Cardiac fibroblast (primary cell): ENCODE data around the gene XYLT1.

Experiments used
- DNase-seq, 2 donors: peaks; one replicate each; pipeline versions ENCODE4 v3.0.0 to v3.0.0-alpha.2; 2010; ENCODE audit warnings: low read depth in 2 of 2
- H3K4me3 ChIP-seq, 2 donors: replicated peaks in 1 of 2; 1 replicate in 1 of 2; 2 replicates in 1 of 2; pipeline ENCODE4 v1.5.1; 2011; ENCODE audit warnings: low read depth in 2 of 2, low read length in 2 of 2, mild to moderate bottlenecking in 2 of 2, moderate library complexity in 1 of 2
- CTCF ChIP-seq: IDR thresholded peaks from one replicate; pipeline ENCODE4 v1.5.1; 2011; ENCODE audit warnings: low read depth, mild to moderate bottlenecking, low read length, inconsistent platforms

XYLT1 gene

GRCh38 chr16:17131351-17131750, 339.4 kb downstream of the XYLT1 start:
- no peak overlapping the region for H3K4me3 ChIP-seq
- TF ChIP-seq CTCF, result no peak
- no peak for DNase-seq

GRCh38 chr16:17130733-17131132, 340.0 kb downstream of the XYLT1 start:
- no peak for DNase-seq

GRCh38 chr16:17129971-17130370, 340.8 kb downstream of the XYLT1 start:
- DNase-seq, result no peak
- no peak for TF ChIP-seq CTCF
- no peak overlapping the region for H3K4me3 ChIP-seq

More at GRCh38 chr16:17130733-17131132, 340.0 kb downstream of the XYLT1 start:
- no peak for TF ChIP-seq CTCF
- H3K4me3 ChIP-seq, result no peak overlapping the region

- TF ChIP-seq CTCF, result no peak
- no peak for DNase-seq
- H3K4me3 ChIP-seq, result no peak overlapping the region
Measured at GRCh38 chr16:17128791-17129190, 342.0 kb downstream of the XYLT1 start.

GRCh38 chr16:17126156-17126555, 344.6 kb downstream of the XYLT1 start:
- DNase-seq, result no peak
- H3K4me3 ChIP-seq, result no peak overlapping the region

GRCh38 chr16:17125671-17126070, 345.1 kb downstream of the XYLT1 start:
- TF ChIP-seq CTCF, result no peak
- DNase-seq, result no peak
- H3K4me3 ChIP-seq, result no peak overlapping the region

More at GRCh38 chr16:17126156-17126555, 344.6 kb downstream of the XYLT1 start:
- no peak for TF ChIP-seq CTCF

GRCh38 chr16:17117906-17118577, 352.7 kb downstream of the XYLT1 start:
- no peak for DNase-seq
- no peak for TF ChIP-seq CTCF
- no peak overlapping the region for H3K4me3 ChIP-seq
